ENCODE data around the gene OR52E5.

DNA sequence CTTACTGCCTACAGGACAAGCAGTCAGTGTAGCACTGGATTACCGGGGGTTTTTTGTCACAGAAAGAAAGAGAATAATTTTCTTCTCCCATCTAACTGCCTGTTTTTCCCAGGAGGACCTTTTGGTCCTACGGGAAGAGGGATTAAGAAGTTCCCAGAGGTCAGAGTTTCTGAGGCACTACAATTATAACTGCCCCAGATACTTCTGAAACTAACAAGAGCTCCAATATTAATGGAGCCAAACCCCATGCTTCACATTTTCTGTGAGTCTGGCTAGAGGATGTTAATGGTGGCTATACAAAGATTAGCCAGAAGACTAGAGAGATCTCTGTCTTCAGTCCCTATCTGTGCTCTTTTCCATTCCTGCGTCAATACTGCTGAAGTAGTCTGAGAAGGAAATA is 48.9 kb downstream of the OR52E5 start, which contains the start of gene OR56A3:
- no peak for TF ChIP-seq YY1 (IDR thresholded peaks at IDR 0.05; ENCODE audit: insufficient read depth, insufficient read length)
- TF ChIP-seq ZNF274 (IDR thresholded peaks at IDR 0.05; ENCODE audit: low read depth, low read length): no peak

All from NT2/D1 (cell line).